Keratinocyte (primary cell): Measurements from ENCODE around the gene AFG3L2. TPM values are rescaled to one million over a fixed set of nuclear protein-coding genes. Genes with fewer than 3 reads are reported as not detected.

Experiments used
- DNase-seq: peaks from one replicate; pipeline ENCODE4 v3.0.0-alpha.2; 2011; ENCODE audit warnings: low read depth, missing footprints, low spot score
- FAIRE-seq: peaks from 2 replicates; lab custom pipeline; 2011; peaks lifted over from hg19 to GRCh38; lab: Jason Lieb, UNC
- H2AFZ ChIP-seq: 2 replicates; pipeline ENCODE4 v1.6.0; 2012; ENCODE audit warnings: low read length, control low read depth, inconsistent platforms; ENCODE audit not compliant: control insufficient read depth
- H3K27ac ChIP-seq: 2 replicates; pipeline ENCODE4 v1.5.1; 2011; ENCODE audit warnings: low read length; ENCODE audit not compliant: control insufficient read depth, insufficient read depth
- H3K27me3 ChIP-seq: 3 replicates; pipeline ENCODE4 v1.6.0; 2011; ENCODE audit warnings: low read length; ENCODE audit not compliant: control insufficient read depth, insufficient read depth; ENCODE audit errors: extremely low read depth
- H3K36me3 ChIP-seq, 2 experiments: 2 replicates in 1 of 2; 3 replicates in 1 of 2; pipeline ENCODE4 v1.5.1; 2011; ENCODE audit warnings: low read length in 2 of 2, mild to moderate bottlenecking in 1 of 2; ENCODE audit not compliant: control insufficient read depth in 2 of 2, insufficient read depth in 2 of 2; ENCODE audit errors: extremely low read depth in 1 of 2
- H3K4me1 ChIP-seq: 3 replicates; pipeline ENCODE4 v1.5.1; 2011; ENCODE audit warnings: low read length; ENCODE audit not compliant: control insufficient read depth, insufficient read depth; ENCODE audit errors: extremely low read depth
- H3K4me2 ChIP-seq: 3 replicates; pipeline ENCODE4 v1.6.0; 2011; ENCODE audit warnings: low read depth, low read length; ENCODE audit not compliant: control insufficient read depth, insufficient read depth; ENCODE audit errors: extremely low read depth
- H3K4me3 ChIP-seq, 3 experiments: fragments of 200-600 bp in 1 of 3; sonication (generic) in 1 of 3; 2 replicates in 2 of 3; 3 replicates in 1 of 3; pipeline ENCODE4 v1.5.1; 2011 to 2016; ENCODE audit warnings: low read length in 3 of 3, mild to moderate bottlenecking in 3 of 3, control low read depth in 2 of 3, inconsistent platforms in 1 of 3, low read depth in 1 of 3, mixed read lengths in 1 of 3, mixed run types in 1 of 3, moderate library complexity in 1 of 3; ENCODE audit not compliant: control insufficient read depth in 2 of 3, insufficient read depth in 2 of 3; ENCODE audit errors: extremely low read depth in 1 of 3
- H3K79me2 ChIP-seq: 2 replicates; pipeline ENCODE4 v1.6.0; 2012; ENCODE audit warnings: low read length; ENCODE audit not compliant: control insufficient read depth, insufficient read depth
- H3K9ac ChIP-seq: 3 replicates; pipeline ENCODE4 v1.6.0; 2011; ENCODE audit warnings: low read length; ENCODE audit not compliant: control insufficient read depth, insufficient read depth; ENCODE audit errors: extremely low read depth
- H3K9me1 ChIP-seq: 3 replicates; pipeline ENCODE4 v1.6.0; 2011; ENCODE audit warnings: low read length; ENCODE audit not compliant: control insufficient read depth, insufficient read depth; ENCODE audit errors: extremely low read depth
- H3K9me3 ChIP-seq: 2 replicates; pipeline ENCODE4 v1.5.1; 2012; ENCODE audit warnings: low read depth, low read length; ENCODE audit not compliant: control insufficient read depth
- H4K20me1 ChIP-seq: 3 replicates; pipeline ENCODE4 v1.6.0; 2011; ENCODE audit warnings: low read length; ENCODE audit not compliant: control insufficient read depth, insufficient read depth; ENCODE audit errors: extremely low read depth
- EZH2 ChIP-seq: IDR thresholded peaks from one replicate; pipeline ENCODE4 v1.6.1; 2012; ENCODE audit warnings: inconsistent platforms, mild to moderate bottlenecking, low read length, moderate library complexity
- dilution Hi-C: fragments of 300-500 bp; cut with MboI; formaldehyde crosslinking; loops from one replicate; pipeline ENCODE4 v1.7.0; 2020; ENCODE audit warnings: low sequenced_read_pairs; ENCODE audit not compliant: extremely low pct_ligation_motif_present
- polyA plus RNA-seq, 5 experiments: library from polyadenylated mRNA; depleted of rRNA in 3 of 5; stranded (reverse) in 3 of 5; stranded (forward) in 1 of 5; unstranded in 1 of 5; fragments of >200 nt; gene quantifications; 1 replicate in 1 of 5; 2 replicates in 3 of 5; 3 replicates in 1 of 5; pipeline versions ENCODE4 v1.2.1 to v1.2.3, GENCODE V29; 2011 to 2012; ENCODE audit warnings: missing spikeins in 2 of 5, low read depth in 1 of 5, low replicate concordance in 1 of 5
- TF ChIP-seq, protein P1 (sequence below), 3 experiments: IDR thresholded peaks in 1 of 3; conservative IDR thresholded peaks in 1 of 3; optimal IDR thresholded peaks in 1 of 3; 2 replicates in 2 of 3; 3 replicates in 1 of 3; pipeline versions ENCODE3 to v1.5.1; 2011; ENCODE audit warnings: low read length in 3 of 3, mild to moderate bottlenecking in 3 of 3, moderate library complexity in 2 of 3, control low read depth in 1 of 3, inconsistent platforms in 1 of 3; ENCODE audit not compliant: insufficient read depth in 2 of 3; ENCODE audit errors: extremely low read depth in 1 of 3

AFG3L2 gene
- polyA plus RNA-seq, 1 donor (not counting 4 experiments of a cell fraction or from before 2014, with no cell fraction given), result 47.5 TPM

DNA sequence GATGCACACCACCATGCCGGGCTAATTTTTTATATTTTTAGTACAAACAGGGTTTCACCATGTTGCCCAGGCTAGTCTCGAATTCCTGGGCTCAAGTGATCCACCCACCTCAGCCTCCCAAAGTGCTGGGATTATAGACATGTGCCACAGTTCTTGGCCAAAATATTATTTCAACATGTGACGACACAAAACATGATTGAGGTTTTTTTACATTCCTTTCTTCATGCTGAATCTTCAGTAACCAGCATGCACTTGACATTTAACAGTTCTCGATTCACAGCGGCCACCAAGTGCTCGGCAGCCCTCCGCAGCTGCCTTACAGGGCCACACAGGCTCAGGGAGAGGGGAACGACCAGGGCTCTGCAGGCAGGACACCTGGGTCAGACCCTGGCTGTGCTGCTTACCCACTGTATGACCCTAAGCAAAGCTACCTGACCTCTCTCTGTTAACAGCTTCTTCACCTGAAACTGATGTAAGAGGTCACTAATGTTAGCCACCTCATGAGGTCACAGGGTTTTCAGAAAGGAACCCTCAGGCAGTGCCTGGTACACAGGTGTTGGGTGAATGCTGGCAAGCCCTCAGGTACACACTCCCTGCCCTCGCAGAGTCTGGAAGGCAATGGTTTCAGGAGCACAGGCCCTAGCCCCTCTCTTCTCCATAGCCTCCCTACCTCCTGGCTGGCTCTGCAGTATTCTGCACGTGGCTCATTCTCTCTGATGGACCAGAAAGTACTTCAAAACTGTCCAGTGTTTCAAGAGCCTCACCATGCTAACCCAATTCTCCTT lies 43.3 kb downstream of the AFG3L2 start:
- DNase-seq (no peak), FAIRE-seq (no peak)
- H3K27ac ChIP-seq, result no peak overlapping the region
- no peaks in the 10 kb centered on the region for H3K27me3 ChIP-seq
- H3K4me1 ChIP-seq, result no peaks in the 10 kb centered on the region
- no peaks in the 10 kb centered on the region for H3K9me3 ChIP-seq
- peaks cover 16 to 24% of the 10 kb centered on the region in 2 experiments for H3K36me3 ChIP-seq
- no peak overlapping the region for H3K9ac ChIP-seq
- H3K4me2 ChIP-seq, result no peak overlapping the region
- no peaks in the 10 kb centered on the region for H3K9me1 ChIP-seq
- dilution Hi-C loops, result no loop called here
- no peak overlapping the region for H2AFZ ChIP-seq
- no peak overlapping the region for H3K4me3 ChIP-seq
- H4K20me1 ChIP-seq, result no peaks in the 10 kb centered on the region
- no peak for TF ChIP-seq EZH2
- TF ChIP-seq, protein P1, sequence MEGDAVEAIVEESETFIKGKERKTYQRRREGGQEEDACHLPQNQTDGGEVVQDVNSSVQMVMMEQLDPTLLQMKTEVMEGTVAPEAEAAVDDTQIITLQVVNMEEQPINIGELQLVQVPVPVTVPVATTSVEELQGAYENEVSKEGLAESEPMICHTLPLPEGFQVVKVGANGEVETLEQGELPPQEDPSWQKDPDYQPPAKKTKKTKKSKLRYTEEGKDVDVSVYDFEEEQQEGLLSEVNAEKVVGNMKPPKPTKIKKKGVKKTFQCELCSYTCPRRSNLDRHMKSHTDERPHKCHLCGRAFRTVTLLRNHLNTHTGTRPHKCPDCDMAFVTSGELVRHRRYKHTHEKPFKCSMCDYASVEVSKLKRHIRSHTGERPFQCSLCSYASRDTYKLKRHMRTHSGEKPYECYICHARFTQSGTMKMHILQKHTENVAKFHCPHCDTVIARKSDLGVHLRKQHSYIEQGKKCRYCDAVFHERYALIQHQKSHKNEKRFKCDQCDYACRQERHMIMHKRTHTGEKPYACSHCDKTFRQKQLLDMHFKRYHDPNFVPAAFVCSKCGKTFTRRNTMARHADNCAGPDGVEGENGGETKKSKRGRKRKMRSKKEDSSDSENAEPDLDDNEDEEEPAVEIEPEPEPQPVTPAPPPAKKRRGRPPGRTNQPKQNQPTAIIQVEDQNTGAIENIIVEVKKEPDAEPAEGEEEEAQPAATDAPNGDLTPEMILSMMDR (optimal IDR thresholded peaks at IDR 0.05 in 1 of 3, IDR thresholded peaks at IDR 0.05 in 1 of 3, conservative IDR thresholded peaks at IDR 0.05 in 1 of 3; ENCODE audit: extremely low read depth in 1 of 3, insufficient read depth in 2 of 3, low read length in 3 of 3), result no peak
- H3K79me2 ChIP-seq, result no peaks in the 10 kb centered on the region

DNA sequence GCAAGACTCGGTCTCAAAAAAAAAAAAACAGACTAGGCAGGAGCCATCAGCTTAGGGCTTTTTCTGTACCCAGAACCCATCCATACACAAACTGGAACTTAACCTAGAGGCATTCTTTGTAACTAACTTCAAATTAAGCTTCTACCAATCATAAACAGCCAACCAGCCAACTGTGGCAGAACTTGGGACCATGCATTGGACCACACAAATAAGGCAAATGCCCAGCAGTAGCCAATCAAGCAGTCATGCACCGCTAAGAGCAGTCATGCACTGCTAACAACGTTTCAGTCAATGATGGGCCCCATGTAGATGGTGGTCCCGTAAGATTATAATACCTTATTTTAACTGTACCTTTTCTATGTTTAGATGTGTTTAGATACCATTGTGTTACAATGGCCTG lies 46.3 kb downstream of the AFG3L2 start:
- H3K79me2 ChIP-seq, result peaks cover 3% of the 10 kb centered on the region
- FAIRE-seq, result no peak

More for the DNA sequence above, 46.3 kb downstream of the AFG3L2 start:
- peaks cover 25 to 40% of the 10 kb centered on the region in 2 experiments for H3K36me3 ChIP-seq
- dilution Hi-C loops, result no loop called here
- H3K4me2 ChIP-seq, result no peak overlapping the region
- H3K9me1 ChIP-seq, result peaks cover 3% of the 10 kb centered on the region
- no peaks in the 10 kb centered on the region for H3K9me3 ChIP-seq
- H3K4me1 ChIP-seq, result peaks cover 4% of the 10 kb centered on the region
- no peak overlapping the region for H3K4me3 ChIP-seq
- no peak for DNase-seq
- no peak overlapping the region for H2AFZ ChIP-seq
- H3K27me3 ChIP-seq, result no peaks in the 10 kb centered on the region
- H3K27ac ChIP-seq, result no peak overlapping the region
- no peak overlapping the region for H3K9ac ChIP-seq
- TF ChIP-seq, protein P1 (optimal IDR thresholded peaks at IDR 0.05 in 1 of 3, IDR thresholded peaks at IDR 0.05 in 1 of 3, conservative IDR thresholded peaks at IDR 0.05 in 1 of 3; ENCODE audit: extremely low read depth in 1 of 3, insufficient read depth in 2 of 3, low read length in 3 of 3), result no peak
- TF ChIP-seq EZH2, result no peak
- H4K20me1 ChIP-seq, result peaks cover 22% of the 10 kb centered on the region
